ENCODE data around the gene LIPG.
"Not testable (repeated sequence)": the region's sequence is repeated elsewhere in the genome, so short reads cannot be mapped to it uniquely, and the experiment has no call there.

LIPG gene

DNA sequence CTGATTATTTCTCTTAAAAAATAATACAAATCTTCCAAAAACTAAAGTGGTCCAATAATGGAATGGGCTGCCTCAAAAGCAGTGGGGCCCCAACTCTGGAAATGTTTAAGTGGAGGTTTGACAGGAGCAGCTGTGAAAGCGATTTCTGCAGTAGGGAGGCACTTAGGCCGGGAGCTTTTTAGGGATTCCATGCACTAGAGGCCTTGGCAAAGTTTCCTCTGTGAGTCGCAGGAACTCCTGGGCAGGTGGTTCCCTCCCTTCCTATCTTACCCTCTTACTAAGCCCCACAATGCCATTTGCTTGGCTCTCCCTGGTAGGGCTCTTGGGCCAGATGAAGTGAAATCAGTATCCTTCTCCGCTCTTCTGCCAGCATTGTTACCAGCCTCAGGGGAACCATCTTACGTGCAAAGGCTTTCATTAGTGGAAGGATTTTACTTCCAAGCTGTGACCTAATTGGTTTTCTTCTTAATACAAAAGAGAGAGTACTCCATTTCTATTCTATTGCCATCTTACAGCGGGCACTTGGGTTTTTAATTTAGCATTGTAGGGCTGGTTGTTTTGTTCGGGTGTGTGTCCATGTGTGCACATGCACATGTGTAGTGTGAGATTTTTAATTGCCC lies 40.5 kb upstream of the LIPG start (continued):
- TF ChIP-seq ZNF324 (tag by site-specific recombination; IDR thresholded peaks at IDR 0.05) (0 out of 2 replicates have a peak, but pooled peaks have one; percentile 8), ZNF184 (tag by site-specific recombination; IDR thresholded peaks at IDR 0.05) (no peak), ZXDB (tag by site-specific recombination; IDR thresholded peaks at IDR 0.05) (no peak)

DNA sequence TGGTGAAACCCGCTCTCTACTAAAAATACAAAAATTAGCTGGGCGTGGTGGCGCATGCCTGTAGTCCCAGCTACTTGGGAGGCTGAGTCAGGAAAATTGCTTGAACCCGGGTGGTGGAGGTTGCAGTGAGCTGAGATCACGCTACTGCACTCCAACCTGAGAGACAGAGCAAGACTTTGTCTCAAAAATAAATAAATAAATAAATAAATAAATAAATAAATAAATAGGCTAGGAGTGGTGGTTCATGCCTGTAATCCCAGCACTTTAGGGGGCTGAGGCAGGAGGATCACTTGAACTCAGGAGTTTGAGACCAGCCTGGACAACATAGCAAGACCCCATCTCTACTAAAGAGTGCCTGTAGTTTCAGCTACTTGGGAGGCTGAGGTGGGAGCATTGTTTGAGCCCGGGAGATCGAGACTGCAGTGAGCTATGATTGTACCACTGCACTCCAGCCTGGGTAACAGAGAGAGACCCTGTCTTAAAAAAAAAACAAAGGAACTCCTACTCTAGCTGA lies 38.2 kb upstream of the LIPG start:
- not testable (repeated sequence) for H3K36me3 ChIP-seq (ENCODE audit: control insufficient read depth in 2 of 2, insufficient read depth in 1 of 2, low read length in 2 of 2); H3K27ac ChIP-seq (ENCODE audit: extremely low read depth, low read depth, low read length); H3K9me3 ChIP-seq (ENCODE audit: control insufficient read depth, insufficient read depth, low read depth, low read length); H3K4me3 ChIP-seq (ENCODE audit: low read depth, low read length)
- H3K4me1 ChIP-seq (ENCODE audit: control insufficient read depth, insufficient read depth, low read length) = peaks cover 18% of the 10 kb centered on the region
- POLR2A ChIA-PET = interaction anchor here (0.5 kb wide), 1 partner anchor 237 kb away, joined by 4 read pairs; no protein-coding TSS in a partner anchor
- CTCF ChIA-PET = interaction anchor here (0.6 kb wide), 1 partner anchor 331 kb away, joined by 3 read pairs; no protein-coding TSS in a partner anchor
- peak; percentile 27 for TF ChIP-seq ZNF510 (tag by site-specific recombination; IDR thresholded peaks at IDR 0.05; ENCODE audit: insufficient replicate concordance)
- 0 out of 2 replicates have a peak, but pooled peaks have one; percentile 17 for TF ChIP-seq ZNF433 (tag by site-specific recombination; IDR thresholded peaks at IDR 0.05; ENCODE audit: low read depth)
- TF ChIP-seq, protein P1, sequence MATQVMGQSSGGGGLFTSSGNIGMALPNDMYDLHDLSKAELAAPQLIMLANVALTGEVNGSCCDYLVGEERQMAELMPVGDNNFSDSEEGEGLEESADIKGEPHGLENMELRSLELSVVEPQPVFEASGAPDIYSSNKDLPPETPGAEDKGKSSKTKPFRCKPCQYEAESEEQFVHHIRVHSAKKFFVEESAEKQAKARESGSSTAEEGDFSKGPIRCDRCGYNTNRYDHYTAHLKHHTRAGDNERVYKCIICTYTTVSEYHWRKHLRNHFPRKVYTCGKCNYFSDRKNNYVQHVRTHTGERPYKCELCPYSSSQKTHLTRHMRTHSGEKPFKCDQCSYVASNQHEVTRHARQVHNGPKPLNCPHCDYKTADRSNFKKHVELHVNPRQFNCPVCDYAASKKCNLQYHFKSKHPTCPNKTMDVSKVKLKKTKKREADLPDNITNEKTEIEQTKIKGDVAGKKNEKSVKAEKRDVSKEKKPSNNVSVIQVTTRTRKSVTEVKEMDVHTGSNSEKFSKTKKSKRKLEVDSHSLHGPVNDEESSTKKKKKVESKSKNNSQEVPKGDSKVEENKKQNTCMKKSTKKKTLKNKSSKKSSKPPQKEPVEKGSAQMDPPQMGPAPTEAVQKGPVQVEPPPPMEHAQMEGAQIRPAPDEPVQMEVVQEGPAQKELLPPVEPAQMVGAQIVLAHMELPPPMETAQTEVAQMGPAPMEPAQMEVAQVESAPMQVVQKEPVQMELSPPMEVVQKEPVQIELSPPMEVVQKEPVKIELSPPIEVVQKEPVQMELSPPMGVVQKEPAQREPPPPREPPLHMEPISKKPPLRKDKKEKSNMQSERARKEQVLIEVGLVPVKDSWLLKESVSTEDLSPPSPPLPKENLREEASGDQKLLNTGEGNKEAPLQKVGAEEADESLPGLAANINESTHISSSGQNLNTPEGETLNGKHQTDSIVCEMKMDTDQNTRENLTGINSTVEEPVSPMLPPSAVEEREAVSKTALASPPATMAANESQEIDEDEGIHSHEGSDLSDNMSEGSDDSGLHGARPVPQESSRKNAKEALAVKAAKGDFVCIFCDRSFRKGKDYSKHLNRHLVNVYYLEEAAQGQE (tag by site-specific recombination; IDR thresholded peaks at IDR 0.05) = peak; percentile 73
- TF ChIP-seq ZBTB8A (tag by site-specific recombination; IDR thresholded peaks at IDR 0.05) = peak; percentile 60
- TF ChIP-seq GLI2 (tag by site-specific recombination; IDR thresholded peaks at IDR 0.05; ENCODE audit: borderline replicate concordance, low read depth) = peak; percentile 57; the same call in 1 of the 2 replicates
- TF ChIP-seq RBAK (tag by site-specific recombination; IDR thresholded peaks at IDR 0.05) = peak; percentile 53; the same call in 1 of the 2 replicates
- peak; percentile 67; the same call in 1 of the 2 replicates for TF ChIP-seq ZNF121 (tag by site-specific recombination; IDR thresholded peaks at IDR 0.05)
- peak; percentile 90; the same call in 1 of the 2 replicates for TF ChIP-seq ZNF560 (tag by site-specific recombination; IDR thresholded peaks at IDR 0.05; ENCODE audit: borderline replicate concordance)
- TF ChIP-seq ZNF140 (tag by site-specific recombination; IDR thresholded peaks at IDR 0.05) = peak; percentile 94
- 0 out of 2 replicates have a peak, but pooled peaks have one; percentile 31 for TF ChIP-seq ZNF610 (tag by site-specific recombination; IDR thresholded peaks at IDR 0.05; ENCODE audit: borderline replicate concordance)
- peak; percentile 71 for TF ChIP-seq ZNF623 (tag by site-specific recombination; IDR thresholded peaks at IDR 0.05)
- TF ChIP-seq, protein P2, sequence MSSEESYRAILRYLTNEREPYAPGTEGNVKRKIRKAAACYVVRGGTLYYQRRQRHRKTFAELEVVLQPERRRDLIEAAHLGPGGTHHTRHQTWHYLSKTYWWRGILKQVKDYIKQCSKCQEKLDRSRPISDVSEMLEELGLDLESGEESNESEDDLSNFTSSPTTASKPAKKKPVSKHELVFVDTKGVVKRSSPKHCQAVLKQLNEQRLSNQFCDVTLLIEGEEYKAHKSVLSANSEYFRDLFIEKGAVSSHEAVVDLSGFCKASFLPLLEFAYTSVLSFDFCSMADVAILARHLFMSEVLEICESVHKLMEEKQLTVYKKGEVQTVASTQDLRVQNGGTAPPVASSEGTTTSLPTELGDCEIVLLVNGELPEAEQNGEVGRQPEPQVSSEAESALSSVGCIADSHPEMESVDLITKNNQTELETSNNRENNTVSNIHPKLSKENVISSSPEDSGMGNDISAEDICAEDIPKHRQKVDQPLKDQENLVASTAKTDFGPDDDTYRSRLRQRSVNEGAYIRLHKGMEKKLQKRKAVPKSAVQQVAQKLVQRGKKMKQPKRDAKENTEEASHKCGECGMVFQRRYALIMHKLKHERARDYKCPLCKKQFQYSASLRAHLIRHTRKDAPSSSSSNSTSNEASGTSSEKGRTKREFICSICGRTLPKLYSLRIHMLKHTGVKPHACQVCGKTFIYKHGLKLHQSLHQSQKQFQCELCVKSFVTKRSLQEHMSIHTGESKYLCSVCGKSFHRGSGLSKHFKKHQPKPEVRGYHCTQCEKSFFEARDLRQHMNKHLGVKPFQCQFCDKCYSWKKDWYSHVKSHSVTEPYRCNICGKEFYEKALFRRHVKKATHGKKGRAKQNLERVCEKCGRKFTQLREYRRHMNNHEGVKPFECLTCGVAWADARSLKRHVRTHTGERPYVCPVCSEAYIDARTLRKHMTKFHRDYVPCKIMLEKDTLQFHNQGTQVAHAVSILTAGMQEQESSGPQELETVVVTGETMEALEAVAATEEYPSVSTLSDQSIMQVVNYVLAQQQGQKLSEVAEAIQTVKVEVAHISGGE (tag by site-specific recombination; conservative IDR thresholded peaks at IDR 0.05; ENCODE audit: low read depth) = peak; percentile 75
- peak; percentile 58; the same call in 1 of the 2 replicates for TF ChIP-seq ZNF558 (tag by site-specific recombination; IDR thresholded peaks at IDR 0.05)
- peak; percentile 30; the same call in 1 of the 2 replicates for TF ChIP-seq ZNF292 (tag by site-specific recombination; IDR thresholded peaks at IDR 0.05; ENCODE audit: borderline replicate concordance, low read depth)
- 0 out of 2 replicates have a peak, but pooled peaks have one; percentile 47 for TF ChIP-seq ZNF354C (tag by site-specific recombination; IDR thresholded peaks at IDR 0.05; ENCODE audit: borderline replicate concordance, low read depth)
- peak; percentile 41; the same call in 1 of the 2 replicates for TF ChIP-seq ZFP3 (tag by site-specific recombination; IDR thresholded peaks at IDR 0.05; ENCODE audit: low read depth)
- TF ChIP-seq, protein P3, sequence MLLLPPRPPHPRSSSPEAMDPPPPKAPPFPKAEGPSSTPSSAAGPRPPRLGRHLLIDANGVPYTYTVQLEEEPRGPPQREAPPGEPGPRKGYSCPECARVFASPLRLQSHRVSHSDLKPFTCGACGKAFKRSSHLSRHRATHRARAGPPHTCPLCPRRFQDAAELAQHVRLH (tag by site-specific recombination; IDR thresholded peaks at IDR 0.05) = 0 out of 2 replicates have a peak, but pooled peaks have one; percentile 37
- 0 out of 2 replicates have a peak, but pooled peaks have one; percentile 66 for TF ChIP-seq ZNF530 (tag by site-specific recombination; IDR thresholded peaks at IDR 0.05; ENCODE audit: low read depth)
- TF ChIP-seq, protein P4, sequence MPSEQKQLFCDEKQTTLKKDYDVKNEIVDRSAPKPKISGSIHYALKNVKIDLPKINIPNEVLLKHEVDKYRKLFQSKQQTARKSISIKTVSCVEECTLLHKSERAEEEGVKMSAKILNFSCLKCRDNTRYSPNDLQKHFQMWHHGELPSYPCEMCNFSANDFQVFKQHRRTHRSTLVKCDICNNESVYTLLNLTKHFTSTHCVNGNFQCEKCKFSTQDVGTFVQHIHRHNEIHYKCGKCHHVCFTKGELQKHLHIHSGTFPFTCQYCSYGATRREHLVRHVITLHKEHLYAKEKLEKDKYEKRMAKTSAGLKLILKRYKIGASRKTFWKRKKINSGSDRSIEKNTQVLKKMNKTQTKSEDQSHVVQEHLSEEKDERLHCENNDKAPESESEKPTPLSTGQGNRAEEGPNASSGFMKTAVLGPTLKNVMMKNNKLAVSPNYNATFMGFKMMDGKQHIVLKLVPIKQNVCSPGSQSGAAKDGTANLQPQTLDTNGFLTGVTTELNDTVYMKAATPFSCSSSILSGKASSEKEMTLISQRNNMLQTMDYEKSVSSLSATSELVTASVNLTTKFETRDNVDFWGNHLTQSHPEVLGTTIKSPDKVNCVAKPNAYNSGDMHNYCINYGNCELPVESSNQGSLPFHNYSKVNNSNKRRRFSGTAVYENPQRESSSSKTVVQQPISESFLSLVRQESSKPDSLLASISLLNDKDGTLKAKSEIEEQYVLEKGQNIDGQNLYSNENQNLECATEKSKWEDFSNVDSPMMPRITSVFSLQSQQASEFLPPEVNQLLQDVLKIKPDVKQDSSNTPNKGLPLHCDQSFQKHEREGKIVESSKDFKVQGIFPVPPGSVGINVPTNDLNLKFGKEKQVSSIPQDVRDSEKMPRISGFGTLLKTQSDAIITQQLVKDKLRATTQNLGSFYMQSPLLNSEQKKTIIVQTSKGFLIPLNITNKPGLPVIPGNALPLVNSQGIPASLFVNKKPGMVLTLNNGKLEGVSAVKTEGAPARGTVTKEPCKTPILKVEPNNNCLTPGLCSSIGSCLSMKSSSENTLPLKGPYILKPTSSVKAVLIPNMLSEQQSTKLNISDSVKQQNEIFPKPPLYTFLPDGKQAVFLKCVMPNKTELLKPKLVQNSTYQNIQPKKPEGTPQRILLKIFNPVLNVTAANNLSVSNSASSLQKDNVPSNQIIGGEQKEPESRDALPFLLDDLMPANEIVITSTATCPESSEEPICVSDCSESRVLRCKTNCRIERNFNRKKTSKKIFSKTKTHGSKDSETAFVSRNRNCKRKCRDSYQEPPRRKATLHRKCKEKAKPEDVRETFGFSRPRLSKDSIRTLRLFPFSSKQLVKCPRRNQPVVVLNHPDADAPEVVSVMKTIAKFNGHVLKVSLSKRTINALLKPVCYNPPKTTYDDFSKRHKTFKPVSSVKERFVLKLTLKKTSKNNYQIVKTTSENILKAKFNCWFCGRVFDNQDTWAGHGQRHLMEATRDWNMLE (tag by site-specific recombination; conservative IDR thresholded peaks at IDR 0.05; ENCODE audit: low read depth) = peak; percentile 83
